ENCODE measurements around the gene ATG3. TPM values are rescaled to one million over a fixed set of nuclear protein-coding genes. Genes with fewer than 3 reads are reported as not detected.

Gene ATG3
- total and polyA plus RNA-seq, 2 experiments from 2014 or later: 68.1 to 93.9 TPM

DNA sequence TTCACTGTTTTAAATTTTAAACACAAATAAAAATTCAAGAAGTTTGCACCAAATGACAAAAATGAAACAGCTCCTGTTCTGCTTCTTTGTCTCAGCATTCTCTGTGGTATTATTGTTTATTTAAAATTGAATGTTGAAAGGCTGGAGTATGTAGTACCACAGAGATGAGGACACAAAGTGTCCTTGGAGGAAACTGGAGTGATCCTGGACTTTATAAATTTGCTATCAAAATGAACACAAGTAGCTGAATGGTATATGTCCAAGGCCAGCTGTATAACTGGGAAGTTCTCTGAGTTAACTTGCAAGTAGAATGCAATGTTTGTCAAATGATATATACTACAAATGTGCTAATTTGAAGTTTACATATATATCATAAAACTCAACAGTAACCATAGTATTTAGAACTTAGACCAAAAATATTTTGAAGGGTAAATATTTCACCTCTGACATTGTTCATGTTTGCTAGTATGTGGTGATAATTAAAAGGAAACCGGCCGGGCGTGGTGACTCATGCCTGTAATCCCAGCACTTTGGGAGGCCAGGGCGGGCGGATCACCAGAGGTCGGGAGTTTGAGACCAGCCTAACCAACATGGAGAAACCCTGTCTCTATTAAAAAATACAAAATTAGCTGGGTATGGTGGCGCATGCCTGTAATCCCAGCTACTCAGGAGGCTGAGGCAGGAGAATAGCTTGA is 74.8 kb downstream of the ATG3 start (continued):
- no peak for TF ChIP-seq ZNF331 (CRISPR knock-in tag; IDR thresholded peaks at IDR 0.05; ENCODE audit: low read depth)
- no peak for TF ChIP-seq ETS1 (IDR thresholded peaks at IDR 0.05)

DNA sequence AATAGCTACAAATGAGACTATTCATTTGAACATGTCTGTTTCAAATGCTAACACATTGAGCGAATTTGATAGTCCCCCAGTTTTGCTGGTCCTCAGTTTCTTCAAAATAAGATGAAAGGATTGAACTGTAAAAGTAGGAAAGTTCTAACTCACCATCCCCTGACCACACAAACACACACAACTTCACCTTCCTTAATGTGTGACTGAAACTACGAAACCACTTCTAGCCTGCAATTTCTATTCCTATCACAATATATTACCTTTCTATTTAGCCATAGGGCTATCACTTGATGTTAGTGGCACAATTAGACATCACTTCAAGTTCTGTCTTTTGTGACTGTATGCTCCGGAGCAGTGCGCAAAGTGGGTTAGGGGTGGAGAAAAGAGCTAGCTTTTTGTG is 77.4 kb downstream of the ATG3 start:
- no peak overlapping the region for H3K27ac Mint-ChIP-seq
- no peak overlapping the region for H3K4me3 ChIP-seq
- H3K9me3 Mint-ChIP-seq: no peaks in the 10 kb centered on the region; the same call in 2 of the 3 replicates
- H3K27me3 ChIP-seq (ENCODE audit: insufficient read depth): no peaks in the 10 kb centered on the region
- H3F3A ChIP-seq (replicated peaks; ENCODE audit: low read depth): no peaks in the 10 kb centered on the region
- no peak overlapping the region for H3K4me2 ChIP-seq
- H3K4me3 Mint-ChIP-seq: no peak overlapping the region
- H3K27ac ChIP-seq (ENCODE audit: low read depth): no peak overlapping the region
- no peak for DNase-seq (ENCODE audit: low spot score)
- no peak overlapping the region; the same call in 1 of the 2 replicates for H2AFZ ChIP-seq
- no peaks in the 10 kb centered on the region for H3K36me3 Mint-ChIP-seq (ENCODE audit: low read depth)
- no peaks in the 10 kb centered on the region for H4K20me1 ChIP-seq (replicated peaks; ENCODE audit: insufficient read depth)
- H3K27me3 Mint-ChIP-seq (ENCODE audit: insufficient read depth, low read depth, poor library complexity): no peaks in the 10 kb centered on the region
- H3K36me3 ChIP-seq (ENCODE audit: insufficient read depth): no peaks in the 10 kb centered on the region
- no peaks in the 10 kb centered on the region for H3K79me2 ChIP-seq (replicated peaks; ENCODE audit: insufficient read depth)
- ATAC-seq: no peak
- TF ChIP-seq EZH2phosphoT487 (IDR thresholded peaks at IDR 0.05; ENCODE audit: unreplicated experiment) (no peak), CREB1 (CRISPR knock-in tag; IDR thresholded peaks at IDR 0.05; ENCODE audit: low read depth) (no peak), ZNF114 (CRISPR knock-in tag; IDR thresholded peaks at IDR 0.05) (no peak)
- TF ChIP-seq, protein P1, sequence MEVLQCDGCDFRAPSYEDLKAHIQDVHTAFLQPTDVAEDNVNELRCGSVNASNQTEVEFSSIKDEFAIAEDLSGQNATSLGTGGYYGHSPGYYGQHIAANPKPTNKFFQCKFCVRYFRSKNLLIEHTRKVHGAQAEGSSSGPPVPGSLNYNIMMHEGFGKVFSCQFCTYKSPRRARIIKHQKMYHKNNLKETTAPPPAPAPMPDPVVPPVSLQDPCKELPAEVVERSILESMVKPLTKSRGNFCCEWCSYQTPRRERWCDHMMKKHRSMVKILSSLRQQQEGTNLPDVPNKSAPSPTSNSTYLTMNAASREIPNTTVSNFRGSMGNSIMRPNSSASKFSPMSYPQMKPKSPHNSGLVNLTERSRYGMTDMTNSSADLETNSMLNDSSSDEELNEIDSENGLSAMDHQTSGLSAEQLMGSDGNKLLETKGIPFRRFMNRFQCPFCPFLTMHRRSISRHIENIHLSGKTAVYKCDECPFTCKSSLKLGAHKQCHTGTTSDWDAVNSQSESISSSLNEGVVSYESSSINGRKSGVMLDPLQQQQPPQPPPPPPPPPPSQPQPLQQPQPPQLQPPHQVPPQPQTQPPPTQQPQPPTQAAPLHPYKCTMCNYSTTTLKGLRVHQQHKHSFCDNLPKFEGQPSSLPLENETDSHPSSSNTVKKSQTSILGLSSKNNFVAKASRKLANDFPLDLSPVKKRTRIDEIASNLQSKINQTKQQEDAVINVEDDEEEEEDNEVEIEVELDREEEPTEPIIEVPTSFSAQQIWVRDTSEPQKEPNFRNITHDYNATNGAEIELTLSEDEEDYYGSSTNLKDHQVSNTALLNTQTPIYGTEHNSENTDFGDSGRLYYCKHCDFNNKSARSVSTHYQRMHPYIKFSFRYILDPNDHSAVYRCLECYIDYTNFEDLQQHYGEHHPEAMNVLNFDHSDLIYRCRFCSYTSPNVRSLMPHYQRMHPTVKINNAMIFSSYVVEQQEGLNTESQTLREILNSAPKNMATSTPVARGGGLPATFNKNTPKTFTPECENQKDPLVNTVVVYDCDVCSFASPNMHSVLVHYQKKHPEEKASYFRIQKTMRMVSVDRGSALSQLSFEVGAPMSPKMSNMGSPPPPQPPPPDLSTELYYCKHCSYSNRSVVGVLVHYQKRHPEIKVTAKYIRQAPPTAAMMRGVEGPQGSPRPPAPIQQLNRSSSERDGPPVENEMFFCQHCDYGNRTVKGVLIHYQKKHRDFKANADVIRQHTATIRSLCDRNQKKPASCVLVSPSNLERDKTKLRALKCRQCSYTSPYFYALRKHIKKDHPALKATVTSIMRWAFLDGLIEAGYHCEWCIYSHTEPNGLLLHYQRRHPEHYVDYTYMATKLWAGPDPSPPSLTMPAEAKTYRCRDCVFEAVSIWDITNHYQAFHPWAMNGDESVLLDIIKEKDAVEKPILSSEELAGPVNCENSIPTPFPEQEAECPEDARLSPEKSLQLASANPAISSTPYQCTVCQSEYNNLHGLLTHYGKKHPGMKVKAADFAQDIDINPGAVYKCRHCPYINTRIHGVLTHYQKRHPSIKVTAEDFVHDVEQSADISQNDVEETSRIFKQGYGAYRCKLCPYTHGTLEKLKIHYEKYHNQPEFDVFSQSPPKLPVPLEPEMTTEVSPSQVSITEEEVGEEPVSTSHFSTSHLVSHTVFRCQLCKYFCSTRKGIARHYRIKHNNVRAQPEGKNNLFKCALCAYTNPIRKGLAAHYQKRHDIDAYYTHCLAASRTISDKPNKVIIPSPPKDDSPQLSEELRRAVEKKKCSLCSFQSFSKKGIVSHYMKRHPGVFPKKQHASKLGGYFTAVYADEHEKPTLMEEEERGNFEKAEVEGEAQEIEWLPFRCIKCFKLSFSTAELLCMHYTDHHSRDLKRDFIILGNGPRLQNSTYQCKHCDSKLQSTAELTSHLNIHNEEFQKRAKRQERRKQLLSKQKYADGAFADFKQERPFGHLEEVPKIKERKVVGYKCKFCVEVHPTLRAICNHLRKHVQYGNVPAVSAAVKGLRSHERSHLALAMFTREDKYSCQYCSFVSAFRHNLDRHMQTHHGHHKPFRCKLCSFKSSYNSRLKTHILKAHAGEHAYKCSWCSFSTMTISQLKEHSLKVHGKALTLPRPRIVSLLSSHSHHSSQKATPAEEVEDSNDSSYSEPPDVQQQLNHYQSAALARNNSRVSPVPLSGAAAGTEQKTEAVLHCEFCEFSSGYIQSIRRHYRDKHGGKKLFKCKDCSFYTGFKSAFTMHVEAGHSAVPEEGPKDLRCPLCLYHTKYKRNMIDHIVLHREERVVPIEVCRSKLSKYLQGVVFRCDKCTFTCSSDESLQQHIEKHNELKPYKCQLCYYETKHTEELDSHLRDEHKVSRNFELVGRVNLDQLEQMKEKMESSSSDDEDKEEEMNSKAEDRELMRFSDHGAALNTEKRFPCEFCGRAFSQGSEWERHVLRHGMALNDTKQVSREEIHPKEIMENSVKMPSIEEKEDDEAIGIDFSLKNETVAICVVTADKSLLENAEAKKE (CRISPR knock-in tag; IDR thresholded peaks at IDR 0.05): no peak
- peaks cover 11% of the 10 kb centered on the region for H3K4me1 ChIP-seq (ENCODE audit: insufficient read depth)
- H3K9me2 ChIP-seq (ENCODE audit: insufficient read depth): no peaks in the 10 kb centered on the region
- no peaks in the 10 kb centered on the region for H3K4me1 Mint-ChIP-seq

Measured in GM23338 (cell line).